ENCODE data around the gene KCNK17.

Gene KCNK17

GRCh38 chr6:39348740-39349139 is 34.5 kb upstream of the KCNK17 start:
- H2BK15ac ChIP-seq (ENCODE audit: low read length) = no peak overlapping the region
- H3K79me1 ChIP-seq (ENCODE audit: low read depth, low read length) = no peaks in the 10 kb centered on the region
- H2BK5ac ChIP-seq (ENCODE audit: low read length) = peak overlapping the region; percentile 31
- H3K4me2 ChIP-seq (ENCODE audit: insufficient read depth, low read length, poor library complexity, severe bottlenecking) = no peak overlapping the region
- H3K14ac ChIP-seq (ENCODE audit: low read length) = no peak overlapping the region
- no peaks in the 10 kb centered on the region for H3K36me3 ChIP-seq (replicated peaks in 1 of 2; ENCODE audit: control insufficient read depth in 2 of 2, insufficient read depth in 2 of 2, low read length in 2 of 2)
- no peak overlapping the region for H4K8ac ChIP-seq (ENCODE audit: low read depth, low read length)
- no peaks in the 10 kb centered on the region for H3K9me3 ChIP-seq (replicated peaks in 1 of 2; ENCODE audit: control insufficient read depth in 2 of 2, insufficient read depth in 1 of 2, low read depth in 1 of 2, low read length in 2 of 2)
- no peak overlapping the region for H3K9ac ChIP-seq (ENCODE audit: low read depth, low read length, poor library complexity)
- no peaks in the 10 kb centered on the region for H3K27me3 ChIP-seq (ENCODE audit: control insufficient read depth in 3 of 3, insufficient read depth in 3 of 3, low read depth in 1 of 3, low read length in 3 of 3)
- H3K4ac ChIP-seq (ENCODE audit: low read length) = no peak overlapping the region
- no peak overlapping the region for H2BK12ac ChIP-seq (ENCODE audit: low read length)
- WGBS, 2 donors (ENCODE audit: extremely low coverage in 2 of 2, insufficient read length in 2 of 2, insufficient replicate concordance in 1 of 2) = no CpG with 5 or more reads among the region's 15 CpGs
- no peak overlapping the region for H3K23ac ChIP-seq (ENCODE audit: low read depth, low read length, poor library complexity)
- no peak overlapping the region for H3K18ac ChIP-seq (ENCODE audit: low read length)
- no peak for DNase-seq (ENCODE audit: low spot score)
- no peak overlapping the region for H4K91ac ChIP-seq (ENCODE audit: low read depth, low read length, poor library complexity)
- H3K27ac ChIP-seq (replicated peaks; ENCODE audit: low read length) = no peak overlapping the region
- H3K4me3 ChIP-seq (ENCODE audit: low read length in 2 of 2) = no peak overlapping the region
- H3K4me1 ChIP-seq (ENCODE audit: control insufficient read depth in 2 of 2, insufficient read depth in 1 of 2, low read depth in 1 of 2, low read length in 2 of 2) = peaks cover 0 to 6% of the 10 kb centered on the region in 2 donors
- H2AK5ac ChIP-seq (ENCODE audit: low read depth, low read length) = no peak overlapping the region
- H2AFZ ChIP-seq (ENCODE audit: low read length) = no peak overlapping the region
- no peak overlapping the region for H2BK120ac ChIP-seq (ENCODE audit: low read depth, low read length)

GRCh38 chr6:39347906-39348585 is 33.8 kb upstream of the KCNK17 start:
- H4K91ac ChIP-seq (ENCODE audit: low read depth, low read length, poor library complexity) = no peak overlapping the region
- no peak overlapping the region for H3K4me2 ChIP-seq (ENCODE audit: insufficient read depth, low read length, poor library complexity, severe bottlenecking)
- no CpG with 5 or more reads among the region's 9 CpGs for WGBS, 2 donors (ENCODE audit: extremely low coverage in 2 of 2, insufficient read length in 2 of 2, insufficient replicate concordance in 1 of 2)
- H2AFZ ChIP-seq (ENCODE audit: low read length) = no peak overlapping the region
- H3K4me3 ChIP-seq (ENCODE audit: low read length in 2 of 2) = no peak overlapping the region
- no peaks in the 10 kb centered on the region for H3K27me3 ChIP-seq (ENCODE audit: control insufficient read depth in 3 of 3, insufficient read depth in 3 of 3, low read depth in 1 of 3, low read length in 3 of 3)
- H3K27ac ChIP-seq (replicated peaks; ENCODE audit: low read length) = no peak overlapping the region
- H3K4ac ChIP-seq (ENCODE audit: low read length) = no peak overlapping the region
- H3K9ac ChIP-seq (ENCODE audit: low read depth, low read length, poor library complexity) = no peak overlapping the region
- peak; percentile 60 for DNase-seq (ENCODE audit: low spot score)
- no peak overlapping the region for H3K14ac ChIP-seq (ENCODE audit: low read length)
- H3K9me3 ChIP-seq (replicated peaks in 1 of 2; ENCODE audit: control insufficient read depth in 2 of 2, insufficient read depth in 1 of 2, low read depth in 1 of 2, low read length in 2 of 2) = no peaks in the 10 kb centered on the region
- H3K23ac ChIP-seq (ENCODE audit: low read depth, low read length, poor library complexity) = no peak overlapping the region
- H3K79me1 ChIP-seq (ENCODE audit: low read depth, low read length) = no peaks in the 10 kb centered on the region
- no peaks in the 10 kb centered on the region for H3K36me3 ChIP-seq (replicated peaks in 1 of 2; ENCODE audit: control insufficient read depth in 2 of 2, insufficient read depth in 2 of 2, low read length in 2 of 2)
- H2BK120ac ChIP-seq (ENCODE audit: low read depth, low read length) = no peak overlapping the region
- no peak overlapping the region for H2BK12ac ChIP-seq (ENCODE audit: low read length)
- no peak overlapping the region for H2BK15ac ChIP-seq (ENCODE audit: low read length)
- H3K18ac ChIP-seq (ENCODE audit: low read length) = no peak overlapping the region
- peaks cover 0 to 10% of the 10 kb centered on the region in 2 donors for H3K4me1 ChIP-seq (ENCODE audit: control insufficient read depth in 2 of 2, insufficient read depth in 1 of 2, low read depth in 1 of 2, low read length in 2 of 2)
- H2AK5ac ChIP-seq (ENCODE audit: low read depth, low read length) = no peak overlapping the region
- no peak overlapping the region for H4K8ac ChIP-seq (ENCODE audit: low read depth, low read length)
- no peak overlapping the region for H2BK5ac ChIP-seq (ENCODE audit: low read length)

- peak overlapping the region; percentile 75 for H2BK15ac ChIP-seq (ENCODE audit: low read length)
- no peak overlapping the region for H2BK5ac ChIP-seq (ENCODE audit: low read length)
- no peak overlapping the region for H3K9ac ChIP-seq (ENCODE audit: low read depth, low read length, poor library complexity)
- no CpG with 5 or more reads among the region's 6 CpGs for WGBS, 2 donors (ENCODE audit: extremely low coverage in 2 of 2, insufficient read length in 2 of 2, insufficient replicate concordance in 1 of 2)
- no peak overlapping the region for H2BK120ac ChIP-seq (ENCODE audit: low read depth, low read length)
- H2BK12ac ChIP-seq (ENCODE audit: low read length) = no peak overlapping the region
- H3K4me2 ChIP-seq (ENCODE audit: insufficient read depth, low read length, poor library complexity, severe bottlenecking) = no peak overlapping the region
- H3K79me1 ChIP-seq (ENCODE audit: low read depth, low read length) = no peaks in the 10 kb centered on the region
- no peak overlapping the region for H3K4me3 ChIP-seq (ENCODE audit: low read length in 2 of 2)
- no peak overlapping the region for H4K91ac ChIP-seq (ENCODE audit: low read depth, low read length, poor library complexity)
- no peaks in the 10 kb centered on the region for H3K27me3 ChIP-seq (ENCODE audit: control insufficient read depth in 3 of 3, insufficient read depth in 3 of 3, low read depth in 1 of 3, low read length in 3 of 3)
- no peak overlapping the region for H3K4ac ChIP-seq (ENCODE audit: low read length)
- H3K14ac ChIP-seq (ENCODE audit: low read length) = no peak overlapping the region
- H3K18ac ChIP-seq (ENCODE audit: low read length) = no peak overlapping the region
- no peak for DNase-seq (ENCODE audit: low spot score)
- H3K36me3 ChIP-seq (replicated peaks in 1 of 2; ENCODE audit: control insufficient read depth in 2 of 2, insufficient read depth in 2 of 2, low read length in 2 of 2) = no peaks in the 10 kb centered on the region
- peak overlapping the region; percentile 9 for H2AK5ac ChIP-seq (ENCODE audit: low read depth, low read length)
- no peak overlapping the region for H3K27ac ChIP-seq (replicated peaks; ENCODE audit: low read length)
- H3K23ac ChIP-seq (ENCODE audit: low read depth, low read length, poor library complexity) = no peak overlapping the region
- H4K8ac ChIP-seq (ENCODE audit: low read depth, low read length) = no peak overlapping the region
- no peaks in the 10 kb centered on the region for H3K9me3 ChIP-seq (replicated peaks in 1 of 2; ENCODE audit: control insufficient read depth in 2 of 2, insufficient read depth in 1 of 2, low read depth in 1 of 2, low read length in 2 of 2)
- peaks cover 0 to 10% of the 10 kb centered on the region in 2 donors for H3K4me1 ChIP-seq (ENCODE audit: control insufficient read depth in 2 of 2, insufficient read depth in 1 of 2, low read depth in 1 of 2, low read length in 2 of 2)
- H2AFZ ChIP-seq (ENCODE audit: low read length) = no peak overlapping the region
Observed at GRCh38 chr6:39347206-39347605, 33.0 kb upstream of the KCNK17 start.

DNA sequence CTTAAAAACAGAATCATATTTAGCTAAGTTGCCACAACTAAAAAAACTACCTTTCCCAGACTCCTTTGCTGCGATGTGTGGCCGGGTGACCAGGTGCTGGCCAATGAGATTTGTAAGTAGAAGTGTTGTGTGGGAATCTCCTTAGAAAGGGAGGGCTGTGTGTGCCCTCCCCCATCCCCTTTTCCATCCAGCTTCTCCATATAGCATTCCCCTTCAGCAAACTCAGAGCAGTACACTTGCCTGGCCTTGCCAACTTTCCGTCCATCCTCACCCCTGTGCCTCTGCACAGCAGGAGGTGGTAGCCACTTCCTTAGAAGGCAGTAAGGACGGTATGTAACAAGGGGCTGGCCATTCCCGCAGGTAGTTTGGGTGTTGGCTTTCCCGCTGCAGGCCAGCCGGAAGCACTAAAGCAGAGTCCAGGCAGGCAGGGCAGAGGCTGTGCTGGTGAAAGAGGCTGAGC is 30.6 kb upstream of the KCNK17 start:
- no CpG with 5 or more reads among the region's 7 CpGs for WGBS, 2 donors (ENCODE audit: extremely low coverage in 2 of 2, insufficient read length in 2 of 2, insufficient replicate concordance in 1 of 2)
- H3K14ac ChIP-seq (ENCODE audit: low read length) = no peak overlapping the region
- DNase-seq (ENCODE audit: low spot score) = no peak

More for the DNA sequence above, 30.6 kb upstream of the KCNK17 start:
- Histone ChIP-seq H2BK5ac (ENCODE audit: low read length) (no peak overlapping the region), H3K23ac (ENCODE audit: low read depth, low read length, poor library complexity) (no peak overlapping the region), H3K4me2 (ENCODE audit: insufficient read depth, low read length, poor library complexity, severe bottlenecking) (no peak overlapping the region), H3K4me1 (ENCODE audit: control insufficient read depth in 2 of 2, insufficient read depth in 1 of 2, low read depth in 1 of 2, low read length in 2 of 2) (peaks cover 0 to 13% of the 10 kb centered on the region in 2 donors), H3K4me3 (ENCODE audit: low read length in 2 of 2) (no peak overlapping the region), H3K79me1 (ENCODE audit: low read depth, low read length) (peaks cover 2% of the 10 kb centered on the region), H2BK15ac (ENCODE audit: low read length) (peak overlapping the region; percentile 79), H2AK5ac (ENCODE audit: low read depth, low read length) (no peak overlapping the region), H3K9ac (ENCODE audit: low read depth, low read length, poor library complexity) (peak overlapping the region; percentile 24), H3K27me3 (ENCODE audit: control insufficient read depth in 3 of 3, insufficient read depth in 3 of 3, low read depth in 1 of 3, low read length in 3 of 3) (no peaks in the 10 kb centered on the region), H4K8ac (ENCODE audit: low read depth, low read length) (no peak overlapping the region), H3K18ac (ENCODE audit: low read length) (peak overlapping the region; percentile 13), H2AFZ (ENCODE audit: low read length) (no peak overlapping the region), H2BK120ac (ENCODE audit: low read depth, low read length) (no peak overlapping the region), H4K91ac (ENCODE audit: low read depth, low read length, poor library complexity) (no peak overlapping the region), H3K4ac (ENCODE audit: low read length) (no peak overlapping the region), H3K36me3 (replicated peaks in 1 of 2; ENCODE audit: control insufficient read depth in 2 of 2, insufficient read depth in 2 of 2, low read length in 2 of 2) (no peaks in the 10 kb centered on the region), H2BK12ac (ENCODE audit: low read length) (no peak overlapping the region), H3K27ac (replicated peaks; ENCODE audit: low read length) (peak overlapping the region; percentile 28), H3K9me3 (replicated peaks in 1 of 2; ENCODE audit: control insufficient read depth in 2 of 2, insufficient read depth in 1 of 2, low read depth in 1 of 2, low read length in 2 of 2) (no peaks in the 10 kb centered on the region)

All from neuronal stem cell (in vitro differentiated cells).